Stimulated activated naive CD8-positive, alpha-beta T cell treated with anti-CD3 and anti-CD28 coated beads, Interleukin-15, Interleukin-2, amounts not matched to agents 100 ng/mL and 50 ng/mL, for 24 hours (primary cell): Measurements from ENCODE around the gene TTLL11.

Experiments
- H3K27ac Mint-ChIP-seq: one replicate; pipeline ENCODE4 v1.8.0; 2021; ENCODE audit warnings: mild to moderate bottlenecking, mixed read lengths
- H3K27me3 Mint-ChIP-seq: one replicate; pipeline ENCODE4 v1.8.0; 2021; ENCODE audit warnings: mixed read lengths
- H3K36me3 Mint-ChIP-seq: one replicate; pipeline ENCODE4 v1.8.0; 2021; ENCODE audit warnings: low read depth, mixed read lengths
- H3K4me1 Mint-ChIP-seq: one replicate; pipeline ENCODE4 v1.8.0; 2021; ENCODE audit warnings: low read depth, mixed read lengths
- H3K4me3 Mint-ChIP-seq: one replicate; pipeline ENCODE4 v1.8.0; 2021; ENCODE audit warnings: mild to moderate bottlenecking, mixed read lengths
- H3K9me3 Mint-ChIP-seq: one replicate; pipeline ENCODE4 v1.8.0; 2021; ENCODE audit warnings: mixed read lengths

The TTLL11 gene

GRCh38 chr9:121914604-121915303 is 178.4 kb downstream of the TTLL11 start:
- H3K4me1 Mint-ChIP-seq = no peaks in the 10 kb centered on the region
- no peak overlapping the region for H3K27ac Mint-ChIP-seq
- no peaks in the 10 kb centered on the region for H3K9me3 Mint-ChIP-seq
- no peak overlapping the region for H3K4me3 Mint-ChIP-seq
- H3K27me3 Mint-ChIP-seq = no peaks in the 10 kb centered on the region
- H3K36me3 Mint-ChIP-seq = no peaks in the 10 kb centered on the region

DNA sequence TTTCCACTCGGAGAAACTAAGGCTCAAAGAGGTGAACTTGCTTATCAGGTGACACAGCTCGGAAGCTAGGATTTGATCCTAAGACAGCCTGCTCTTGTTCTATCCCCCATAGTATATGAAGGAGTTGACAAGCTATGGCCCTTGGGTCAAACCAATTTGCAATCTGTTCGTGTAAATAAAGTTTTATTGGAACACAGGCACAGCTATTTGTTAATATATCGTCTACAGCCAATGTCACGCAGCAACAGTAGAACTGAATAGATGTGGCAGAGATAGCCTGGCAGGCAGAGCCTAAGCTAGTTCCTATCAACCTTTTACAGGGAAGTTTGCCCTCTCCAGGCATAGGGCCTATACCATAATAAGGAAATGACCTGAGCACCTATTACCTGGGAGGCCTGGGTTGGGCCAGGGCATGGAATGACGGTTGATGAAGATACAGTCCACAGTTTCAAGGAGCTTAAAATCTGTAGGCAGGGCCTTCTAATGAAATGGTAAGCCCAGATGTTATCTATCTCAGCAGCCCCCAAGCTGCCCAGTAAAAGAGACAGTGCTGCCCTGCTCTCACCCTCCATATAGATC is 179.0 kb downstream of the TTLL11 start:
- no peak overlapping the region for H3K4me3 Mint-ChIP-seq
- no peaks in the 10 kb centered on the region for H3K27me3 Mint-ChIP-seq
- H3K36me3 Mint-ChIP-seq = no peaks in the 10 kb centered on the region
- H3K4me1 Mint-ChIP-seq = no peaks in the 10 kb centered on the region
- H3K27ac Mint-ChIP-seq = no peak overlapping the region
- no peaks in the 10 kb centered on the region for H3K9me3 Mint-ChIP-seq

- no peaks in the 10 kb centered on the region for H3K36me3 Mint-ChIP-seq
- no peaks in the 10 kb centered on the region for H3K27me3 Mint-ChIP-seq
- no peaks in the 10 kb centered on the region for H3K9me3 Mint-ChIP-seq
- H3K27ac Mint-ChIP-seq = no peak overlapping the region
- H3K4me3 Mint-ChIP-seq = no peak overlapping the region
- H3K4me1 Mint-ChIP-seq = no peaks in the 10 kb centered on the region
Measured at GRCh38 chr9:121912812-121913627, 180.1 kb downstream of the TTLL11 start.

DNA sequence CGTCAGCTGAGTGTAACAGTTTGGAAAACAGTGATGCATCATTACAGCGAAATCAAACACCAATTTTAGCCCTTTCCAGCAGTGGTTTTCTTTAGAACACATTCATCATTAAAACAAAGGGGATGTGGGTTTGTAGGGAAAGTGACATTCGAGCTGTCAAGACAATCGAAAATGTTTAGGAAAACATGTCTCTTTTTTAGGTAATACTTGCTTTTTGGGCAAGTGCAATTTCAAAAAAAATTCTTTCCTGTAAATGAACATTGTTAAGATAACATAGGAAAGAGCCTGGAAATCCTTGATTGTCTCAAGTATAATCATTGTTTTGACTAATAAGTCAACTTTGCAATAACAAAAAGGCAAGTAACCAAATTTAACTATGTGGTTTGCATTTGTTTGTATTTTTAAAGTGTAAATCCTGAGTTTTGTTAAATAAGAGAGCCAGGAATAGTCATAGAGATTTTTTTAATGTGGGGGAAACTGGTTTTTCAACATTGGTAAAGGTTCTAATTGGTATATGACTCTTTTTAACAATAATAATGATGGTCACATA is 182.5 kb downstream of the TTLL11 start:
- Mint-ChIP-seq H3K4me3 (no peak overlapping the region), H3K9me3 (no peaks in the 10 kb centered on the region), H3K4me1 (no peaks in the 10 kb centered on the region), H3K27ac (no peak overlapping the region), H3K36me3 (no peaks in the 10 kb centered on the region), H3K27me3 (no peaks in the 10 kb centered on the region)

DNA sequence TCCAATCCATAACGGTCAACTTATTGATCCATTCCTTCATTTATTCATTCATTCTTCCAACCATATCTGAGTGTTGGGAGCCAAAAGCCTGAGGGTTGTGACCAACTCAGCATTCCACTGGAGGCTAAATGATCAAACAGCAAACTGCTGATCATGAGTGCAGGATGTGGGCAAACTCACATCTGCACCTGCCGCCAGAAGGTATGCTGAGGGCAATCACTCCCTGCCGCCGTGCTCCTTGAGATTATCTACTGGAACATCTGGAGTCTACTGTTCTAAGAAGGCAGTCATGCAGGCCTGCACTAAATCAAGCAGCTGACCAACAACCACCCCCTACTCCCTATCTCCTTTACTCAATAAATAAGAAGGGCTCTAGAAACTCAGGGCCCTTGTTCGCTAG is 184.0 kb downstream of the TTLL11 start:
- no peaks in the 10 kb centered on the region for H3K4me1 Mint-ChIP-seq
- no peaks in the 10 kb centered on the region for H3K9me3 Mint-ChIP-seq
- H3K27ac Mint-ChIP-seq = no peak overlapping the region
- H3K27me3 Mint-ChIP-seq = no peaks in the 10 kb centered on the region
- H3K36me3 Mint-ChIP-seq = no peaks in the 10 kb centered on the region
- H3K4me3 Mint-ChIP-seq = no peak overlapping the region

GRCh38 chr9:121906074-121906870 is 186.8 kb downstream of the TTLL11 start:
- H3K27ac Mint-ChIP-seq = no peak overlapping the region
- no peaks in the 10 kb centered on the region for H3K4me1 Mint-ChIP-seq
- no peaks in the 10 kb centered on the region for H3K27me3 Mint-ChIP-seq
- no peaks in the 10 kb centered on the region for H3K36me3 Mint-ChIP-seq
- no peak overlapping the region for H3K4me3 Mint-ChIP-seq
- H3K9me3 Mint-ChIP-seq = no peaks in the 10 kb centered on the region

GRCh38 chr9:121902461-121903135 is 190.5 kb downstream of the TTLL11 start:
- no peak overlapping the region for H3K27ac Mint-ChIP-seq
- no peaks in the 10 kb centered on the region for H3K36me3 Mint-ChIP-seq
- no peaks in the 10 kb centered on the region for H3K27me3 Mint-ChIP-seq
- H3K4me3 Mint-ChIP-seq = no peak overlapping the region
- no peaks in the 10 kb centered on the region for H3K4me1 Mint-ChIP-seq
- peaks cover 6% of the 10 kb centered on the region for H3K9me3 Mint-ChIP-seq

GRCh38 chr9:121901616-121902015 is 191.5 kb downstream of the TTLL11 start:
- peaks cover 6% of the 10 kb centered on the region for H3K9me3 Mint-ChIP-seq
- H3K4me3 Mint-ChIP-seq = no peak overlapping the region
- no peak overlapping the region for H3K27ac Mint-ChIP-seq
- no peaks in the 10 kb centered on the region for H3K4me1 Mint-ChIP-seq
- no peaks in the 10 kb centered on the region for H3K27me3 Mint-ChIP-seq
- H3K36me3 Mint-ChIP-seq = no peaks in the 10 kb centered on the region

DNA sequence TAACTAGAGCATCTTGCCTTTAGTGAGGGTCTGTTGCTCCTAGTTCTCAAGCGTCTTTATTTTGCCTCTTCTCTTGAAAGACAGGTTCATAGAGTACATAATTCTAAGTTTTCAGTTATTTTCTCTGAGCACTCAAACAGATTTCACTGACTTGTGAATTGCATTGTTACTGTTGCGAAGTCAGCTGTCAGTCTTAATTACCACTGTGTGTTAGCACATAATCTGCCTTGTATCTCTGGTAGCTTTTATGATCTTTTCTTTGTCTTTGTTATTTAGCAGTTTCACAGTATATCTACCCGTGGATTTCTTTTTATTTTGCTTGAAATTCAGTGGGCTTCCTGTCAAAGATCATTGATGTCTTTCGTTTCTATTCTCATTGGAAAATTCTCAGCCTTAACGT is 192.9 kb downstream of the TTLL11 start:
- Mint-ChIP-seq H3K4me1 (no peaks in the 10 kb centered on the region), H3K4me3 (no peak overlapping the region), H3K36me3 (no peaks in the 10 kb centered on the region), H3K27me3 (no peaks in the 10 kb centered on the region), H3K9me3 (peaks cover 6% of the 10 kb centered on the region), H3K27ac (no peak overlapping the region)

- Mint-ChIP-seq H3K27ac (no peak overlapping the region), H3K9me3 (peaks cover 6% of the 10 kb centered on the region), H3K27me3 (no peaks in the 10 kb centered on the region), H3K4me1 (no peaks in the 10 kb centered on the region), H3K4me3 (no peak overlapping the region), H3K36me3 (no peaks in the 10 kb centered on the region)
Measured at GRCh38 chr9:121898856-121899255, 194.3 kb downstream of the TTLL11 start.

GRCh38 chr9:121897140-121897539 is 196.0 kb downstream of the TTLL11 start:
- Mint-ChIP-seq H3K4me3 (no peak overlapping the region), H3K27me3 (no peaks in the 10 kb centered on the region), H3K9me3 (peaks cover 6% of the 10 kb centered on the region), H3K27ac (no peak overlapping the region), H3K4me1 (no peaks in the 10 kb centered on the region), H3K36me3 (no peaks in the 10 kb centered on the region)

- no peaks in the 10 kb centered on the region for H3K4me1 Mint-ChIP-seq
- H3K9me3 Mint-ChIP-seq = peaks cover 6% of the 10 kb centered on the region
- H3K36me3 Mint-ChIP-seq = no peaks in the 10 kb centered on the region
- H3K4me3 Mint-ChIP-seq = no peak overlapping the region
- no peak overlapping the region for H3K27ac Mint-ChIP-seq
- H3K27me3 Mint-ChIP-seq = no peaks in the 10 kb centered on the region
Measured at GRCh38 chr9:121896545-121896943, 196.6 kb downstream of the TTLL11 start.

DNA sequence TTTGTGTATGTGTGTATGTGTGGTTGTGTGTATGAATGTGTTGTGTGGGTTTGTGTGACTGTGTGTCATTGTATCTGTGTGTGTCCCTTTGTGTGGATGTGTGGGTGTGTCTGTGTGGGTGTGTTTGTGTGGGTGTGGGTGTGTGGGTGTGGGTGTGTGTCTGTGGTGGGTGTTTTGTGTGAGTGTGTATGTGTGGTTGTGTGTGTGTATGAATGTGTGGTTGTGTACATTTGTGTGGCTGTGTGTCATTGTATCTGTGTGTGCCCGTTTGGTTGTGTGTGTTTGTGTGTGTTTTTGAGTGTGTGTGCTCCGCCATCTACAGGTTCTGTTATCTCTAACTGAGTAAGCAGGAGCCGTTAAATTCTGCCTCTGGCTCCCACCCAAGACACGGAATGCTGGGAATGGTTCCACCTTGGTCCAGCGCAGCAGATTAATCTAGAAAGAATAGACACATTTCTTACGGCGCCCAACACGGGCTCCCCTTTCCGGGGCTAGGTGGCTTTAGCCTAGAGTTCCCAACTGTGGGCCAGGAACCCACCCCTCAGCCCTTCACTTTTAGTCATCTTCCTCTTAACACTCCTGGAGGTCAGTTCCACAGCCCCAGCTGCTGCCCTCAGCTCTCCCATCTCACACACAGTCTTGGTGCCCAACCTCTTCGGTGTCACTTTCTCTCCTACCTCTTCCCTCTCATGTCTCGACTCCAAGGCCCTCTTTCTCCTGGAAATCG is 197.1 kb downstream of the TTLL11 start:
- Mint-ChIP-seq H3K27me3 (no peaks in the 10 kb centered on the region), H3K4me3 (no peak overlapping the region), H3K27ac (no peak overlapping the region), H3K36me3 (no peaks in the 10 kb centered on the region), H3K9me3 (peaks cover 6% of the 10 kb centered on the region), H3K4me1 (no peaks in the 10 kb centered on the region)

GRCh38 chr9:121895358-121895757 is 197.8 kb downstream of the TTLL11 start:
- H3K9me3 Mint-ChIP-seq = peaks cover 3% of the 10 kb centered on the region
- no peaks in the 10 kb centered on the region for H3K4me1 Mint-ChIP-seq
- no peak overlapping the region for H3K4me3 Mint-ChIP-seq
- no peaks in the 10 kb centered on the region for H3K27me3 Mint-ChIP-seq
- no peaks in the 10 kb centered on the region for H3K36me3 Mint-ChIP-seq
- no peak overlapping the region for H3K27ac Mint-ChIP-seq
